GM12892 (cell line): ENCODE data around the gene NCAM1.

Source experiments
- POLR2A ChIP-seq: IDR thresholded peaks from 2 replicates; pipeline ENCODE4 v1.6.1; 2011; ENCODE audit warnings: low read depth, low read length, control low read depth
- POLR2AphosphoS5 ChIP-seq: IDR thresholded peaks from 2 replicates; pipeline ENCODE4 v1.6.1; 2011; ENCODE audit warnings: low read depth, low read length, control low read depth

DNA sequence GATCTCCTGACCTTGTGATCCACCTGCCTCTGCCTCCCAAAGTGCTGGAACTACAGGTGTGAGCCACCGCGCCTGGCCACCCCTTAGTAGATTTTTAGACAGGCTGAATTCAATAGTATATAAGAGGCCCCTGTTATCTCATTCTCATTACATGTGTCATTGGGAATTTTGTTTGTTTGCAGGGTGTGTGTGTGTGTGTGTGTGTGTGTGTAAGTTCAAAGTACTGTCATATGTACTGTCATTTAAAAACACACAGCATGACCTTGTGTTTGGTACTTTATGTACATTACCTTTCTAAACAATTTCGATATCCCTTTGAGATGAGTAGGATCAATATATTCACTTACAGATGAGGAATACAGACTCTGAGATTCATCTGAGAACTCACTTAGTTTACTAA lies 234.5 kb downstream of the NCAM1 start:
- no peak for TF ChIP-seq POLR2A
- TF ChIP-seq POLR2AphosphoS5: no peak
